HCT116 (cell line): ENCODE measurements around the gene HLA-B. TPM values are rescaled to one million over a fixed set of nuclear protein-coding genes. Genes with fewer than 3 reads are reported as not detected.

Experiments used
- ATAC-seq: fragments of 200-7000 bp; cut with Tn5 transposase; 2 replicates; pipeline ENCODE4 v1.9.1; 2020; ENCODE audit warnings: mild to moderate bottlenecking, moderate library complexity
- BruUV-seq: library from RNA; stranded (reverse); fragments of 400-500 nt; replicated peaks from 2 replicates; lab custom pipeline; 2021; lab: Mats Ljungman, UMichigan
- CTCF ChIA-PET: fragments of 300-600 bp; sonication (Branson Sonifier 250); formaldehyde crosslinking; loops from one replicate; lab custom pipeline; 2021; ENCODE audit warnings: antibody characterized with exemption; lab: Charles Lee
- POLR2A ChIA-PET: fragments of 300-600, 350-600 bp; sonication (Branson Sonifier 250); formaldehyde crosslinking; loops from one replicate; lab custom pipeline; 2021; ENCODE audit warnings: antibody characterized with exemption; lab: Charles Lee
- RAD21 ChIA-PET, 2 experiments: fragments of 300-600 bp; sonication (Branson Sonifier 250); formaldehyde crosslinking; loops; one replicate each; lab custom pipeline; 2023; ENCODE audit warnings: low total read pairs in 2 of 2; ENCODE audit not compliant: uncharacterized antibody in 2 of 2, unreplicated experiment in 2 of 2, low non-redundant PET in 1 of 2; lab: Charles Lee
- DNase-seq: peaks from one replicate; pipeline ENCODE4 v3.0.0-alpha.2; 2010; ENCODE audit warnings: low read depth, low spot score
- H2AFZ ChIP-seq: fragments of 200-600 bp; shearing (Covaris generic), sonication (generic); 2 replicates; pipeline ENCODE4 v1.6.1; 2017; ENCODE audit warnings: low read depth, mixed run types, mixed read lengths, antibody characterized with exemption, low read length; ENCODE audit not compliant: poor library complexity, severe bottlenecking
- H3K27ac ChIP-seq: 2 replicates; pipeline ENCODE4 v1.5.1; 2012; ENCODE audit warnings: low read depth, low read length
- H3K27me3 ChIP-seq: fragments of 200-600 bp; sonication (generic); 2 replicates; pipeline ENCODE4 v1.6.1; 2016; ENCODE audit warnings: mixed run types, low read length, mixed read lengths; ENCODE audit not compliant: insufficient read depth
- H3K36me3 ChIP-seq, 2 experiments: fragments of 200-500 bp in 1 of 2; fragments of 200-600 bp in 1 of 2; sonication (Bioruptor generic) in 1 of 2; sonication (generic) in 1 of 2; 2 replicates each; pipeline versions ENCODE4 v1.5.1 to v1.6.1; 2014 to 2016; ENCODE audit warnings: low read length in 2 of 2, inconsistent platforms in 1 of 2, mixed read lengths in 1 of 2, mixed run types in 1 of 2; ENCODE audit not compliant: insufficient read depth in 2 of 2, control insufficient read depth in 1 of 2
- H3K4me1 ChIP-seq, 2 experiments: fragments of 200-600 bp in 1 of 2; sonication (generic) in 1 of 2; 2 replicates each; pipeline versions ENCODE4 v1.5.1 to v1.6.1; 2012 to 2017; ENCODE audit warnings: low read length in 2 of 2, inconsistent platforms in 1 of 2, mild to moderate bottlenecking in 1 of 2, mixed read lengths in 1 of 2, mixed run types in 1 of 2, moderate library complexity in 1 of 2; ENCODE audit not compliant: insufficient read depth in 2 of 2, control insufficient read depth in 1 of 2
- H3K4me2 ChIP-seq: fragments of 200-600 bp; sonication (generic); 2 replicates; pipeline ENCODE4 v1.6.1; 2017; ENCODE audit warnings: mixed run types, low read length, mixed read lengths
- H3K4me3 ChIP-seq, 2 experiments: fragments of 200-600 bp in 1 of 2; sonication (generic) in 1 of 2; replicated peaks in 1 of 2; 2 replicates each; pipeline ENCODE4 v1.5.1; 2011 to 2016; ENCODE audit warnings: low read length in 2 of 2, control low read depth in 1 of 2, low read depth in 1 of 2, mild to moderate bottlenecking in 1 of 2, mixed read lengths in 1 of 2, mixed run types in 1 of 2
- H3K79me2 ChIP-seq: fragments of 200-600 bp; sonication (generic); 2 replicates; pipeline ENCODE4 v1.6.1; 2017; ENCODE audit warnings: mild to moderate bottlenecking, mixed run types, low read length, moderate library complexity, mixed read lengths; ENCODE audit not compliant: insufficient read depth
- H3K9ac ChIP-seq: fragments of 200-600 bp; sonication (generic); 2 replicates; pipeline ENCODE4 v1.6.1; 2016; ENCODE audit warnings: low read length, mixed read lengths
- H3K9me2 ChIP-seq: fragments of 200-600 bp; sonication (generic), shearing (Covaris generic); 2 replicates; pipeline ENCODE4 v1.6.1; 2017; ENCODE audit warnings: mixed run types, mild to moderate bottlenecking, moderate library complexity; ENCODE audit not compliant: insufficient read depth
- H3K9me3 ChIP-seq, 2 experiments: fragments of 200-500 bp in 1 of 2; fragments of 200-600 bp in 1 of 2; sonication (Bioruptor generic) in 1 of 2; sonication (generic) in 1 of 2; 2 replicates each; pipeline ENCODE4 v1.6.1; 2014 to 2017; ENCODE audit warnings: low read length in 2 of 2, mixed read lengths in 2 of 2, inconsistent platforms in 1 of 2, low read depth in 1 of 2, mild to moderate bottlenecking in 1 of 2, mixed run types in 1 of 2, moderate library complexity in 1 of 2; ENCODE audit not compliant: control insufficient read depth in 1 of 2, insufficient read depth in 1 of 2
- H4K20me1 ChIP-seq: fragments of 200-600 bp; sonication (generic), shearing (Covaris generic); 2 replicates; pipeline ENCODE4 v1.6.1; 2017; ENCODE audit warnings: mixed run types, mild to moderate bottlenecking, moderate library complexity; ENCODE audit not compliant: insufficient read depth
- CBX3 ChIP-seq: IDR thresholded peaks from 2 replicates; pipeline ENCODE4 v1.6.1; 2012; ENCODE audit warnings: low read depth
- CTCF ChIP-seq, 3 experiments: fragments of 200-600 bp in 1 of 3; sonication (generic) in 1 of 3; IDR thresholded peaks in 2 of 3; conservative IDR thresholded peaks in 1 of 3; 2 replicates each; pipeline ENCODE4 v1.5.1; 2012 to 2017; ENCODE audit warnings: low read depth in 2 of 3, low read length in 2 of 3, antibody characterized with exemption in 1 of 3, borderline replicate concordance in 1 of 3, control low read depth in 1 of 3, mild to moderate bottlenecking in 1 of 3, mixed read lengths in 1 of 3, mixed run types in 1 of 3, moderate library complexity in 1 of 3; ENCODE audit not compliant: insufficient read depth in 1 of 3
- EZH2 ChIP-seq: fragments of 200-600 bp; sonication (generic); IDR thresholded peaks from 2 replicates; pipeline ENCODE4 v1.6.1; 2017; ENCODE audit warnings: antibody characterized with exemption, mixed run types
- JUND ChIP-seq: IDR thresholded peaks from 2 replicates; pipeline ENCODE4 v1.6.1; 2012
- POLR2A ChIP-seq: IDR thresholded peaks from 2 replicates; pipeline ENCODE4 v1.7.0; 2011; ENCODE audit warnings: borderline replicate concordance; ENCODE audit not compliant: insufficient read depth, insufficient read length; ENCODE audit errors: extremely low read depth
- SRF ChIP-seq: IDR thresholded peaks from 2 replicates; pipeline ENCODE4 v1.6.1; 2012; ENCODE audit warnings: low read depth
- YY1 ChIP-seq: IDR thresholded peaks from 2 replicates; pipeline ENCODE4 v1.6.1; 2011; ENCODE audit warnings: low read length, low read depth, moderate library complexity, mild to moderate bottlenecking; ENCODE audit not compliant: insufficient replicate concordance; ENCODE audit errors: extremely low read depth
- ZBTB33 ChIP-seq: IDR thresholded peaks from 2 replicates; pipeline ENCODE4 v1.6.1; 2011; ENCODE audit warnings: mild to moderate bottlenecking, low read length, moderate library complexity; ENCODE audit not compliant: insufficient replicate concordance; ENCODE audit errors: extremely low read depth
- ZFX ChIP-seq: fragments of 450-650 bp; IDR thresholded peaks from 2 replicates; pipeline ENCODE4 v1.6.1; 2017
- intact Hi-C: fragments of 100-400 bp; cut with micrococcal nuclease; formaldehyde crosslinking; loops from 2 replicates; pipeline ENCODE4 v1.10.0; 2022
- total RNA-seq: library from RNA; stranded (reverse); gene quantifications from one replicate; pipeline ENCODE4 v1.2.1, GENCODE V29; 2021; ENCODE audit not compliant: unreplicated experiment

The HLA-B gene
- total RNA-seq, 1 experiment from 2014 or later: 381 TPM

- intact Hi-C loops: no loop called here
- Histone ChIP-seq H3K9ac (no peak overlapping the region), H3K9me2 (no peaks in the 10 kb centered on the region), H3K27me3 (no peaks in the 10 kb centered on the region), H3K4me2 (no peak overlapping the region), H3K4me1 (no peaks in the 10 kb centered on the region), H3K36me3 (no peaks in the 10 kb centered on the region), H4K20me1 (no peaks in the 10 kb centered on the region), H3K4me3 (no peak overlapping the region), H3K9me3 (peaks cover under 1 to 15% of the 10 kb centered on the region in 2 experiments; a peak in 2 of 4 replicates), H3K27ac (no peak overlapping the region), H2AFZ (no peak overlapping the region), H3K79me2 (no peaks in the 10 kb centered on the region)
- ChIA-PET POLR2A (no interaction called here), RAD21 (no interaction called here), CTCF (no interaction called here)
- no TSS peak for BruUV-seq
- TF ChIP-seq JUND (no peak), POLR2A (no peak), CTCF (IDR thresholded peaks at IDR 0.05 in 2 of 3, conservative IDR thresholded peaks at IDR 0.05 in 1 of 3; ENCODE audit: borderline replicate concordance in 1 of 3, insufficient read depth in 1 of 3, low read depth in 2 of 3, low read length in 2 of 3) (no peak)
- no peak for DNase-seq
- no peak for ATAC-seq
Measured at GRCh38 chr6:31332637-31333602, 24.1 kb downstream of the HLA-B start.

- Histone ChIP-seq H3K36me3 (no peaks in the 10 kb centered on the region), H3K4me3 (no peak overlapping the region), H3K9me2 (no peaks in the 10 kb centered on the region), H2AFZ (no peak overlapping the region), H3K27me3 (no peaks in the 10 kb centered on the region), H3K9me3 (no peaks in the 10 kb centered on the region; a peak in 2 of 4 replicates), H3K9ac (no peak overlapping the region), H3K27ac (peak overlapping the region; percentile 29; the same call in 1 of the 2 replicates), H3K4me1 (no peaks in the 10 kb centered on the region), H4K20me1 (no peaks in the 10 kb centered on the region), H3K4me2 (no peak overlapping the region), H3K79me2 (no peaks in the 10 kb centered on the region)
- CTCF ChIA-PET: interaction anchor here (1.0 kb wide), 1 partner anchor 69 kb away, joined by 3 read pairs; no protein-coding TSS in a partner anchor
- RAD21 ChIA-PET: no interaction called here
- BruUV-seq: no TSS peak
- POLR2A ChIA-PET: no interaction called here
- TF ChIP-seq YY1 (no peak), ZBTB33 (no peak), EZH2 (no peak), ZFX (no peak), CBX3 (peak; percentile 32; the same call in 1 of the 2 replicates), SRF (no peak)
- no peak for DNase-seq
- intact Hi-C loops: no loop called here
- no peak for ATAC-seq
Measured at GRCh38 chr6:31328355-31328960, 28.5 kb downstream of the HLA-B start.
